H1 (cell line): ENCODE results near the gene OBSL1. TPM values are rescaled to one million over a fixed set of nuclear protein-coding genes. Genes with fewer than 3 reads are reported as not detected.

Source experiments
- BCL11A ChIP-seq, 2 experiments: IDR thresholded peaks; one replicate each; pipeline ENCODE4 v1.6.1; 2011; ENCODE audit warnings: low read depth in 2 of 2, low read length in 2 of 2, mild to moderate bottlenecking in 2 of 2
- POLR2AphosphoS5 ChIP-seq: IDR thresholded peaks from 2 replicates; pipeline ENCODE4 v1.6.1; 2011; ENCODE audit warnings: low read depth, low read length
- SIX5 ChIP-seq: IDR thresholded peaks from 2 replicates; pipeline ENCODE4 v1.6.1; 2011; ENCODE audit warnings: mild to moderate bottlenecking, low read depth, low read length
- polyA plus RNA-seq, 7 experiments: library from polyadenylated mRNA; depleted of rRNA in 3 of 7; stranded (reverse) in 5 of 7; unstranded in 2 of 7; fragments of >200 nt in 5 of 7; fragments of 200-250 nt in 2 of 7; gene quantifications; 1 replicate in 5 of 7; 2 replicates in 1 of 7; 4 replicates in 1 of 7; pipeline versions ENCODE4 v1.2.1 to v1.2.3, GENCODE V29; 2011 to 2013; ENCODE audit warnings: missing spikeins in 2 of 7, mixed read lengths in 2 of 7
- total RNA-seq: library from RNA; stranded (reverse); fragmentation: NEBNext Ultra II Directional; extraction: Animal tissue kit (Norgen Biotek cat#: 25700); gene quantifications from 2 replicates; pipeline ENCODE4 v1.2.1, GENCODE V29; 2021

Gene OBSL1
- total and polyA plus RNA-seq, 2 of the 8 experiments (the other 6 are each of a cell fraction or from before 2014, with no cell fraction given) = 116 to 127 TPM

DNA sequence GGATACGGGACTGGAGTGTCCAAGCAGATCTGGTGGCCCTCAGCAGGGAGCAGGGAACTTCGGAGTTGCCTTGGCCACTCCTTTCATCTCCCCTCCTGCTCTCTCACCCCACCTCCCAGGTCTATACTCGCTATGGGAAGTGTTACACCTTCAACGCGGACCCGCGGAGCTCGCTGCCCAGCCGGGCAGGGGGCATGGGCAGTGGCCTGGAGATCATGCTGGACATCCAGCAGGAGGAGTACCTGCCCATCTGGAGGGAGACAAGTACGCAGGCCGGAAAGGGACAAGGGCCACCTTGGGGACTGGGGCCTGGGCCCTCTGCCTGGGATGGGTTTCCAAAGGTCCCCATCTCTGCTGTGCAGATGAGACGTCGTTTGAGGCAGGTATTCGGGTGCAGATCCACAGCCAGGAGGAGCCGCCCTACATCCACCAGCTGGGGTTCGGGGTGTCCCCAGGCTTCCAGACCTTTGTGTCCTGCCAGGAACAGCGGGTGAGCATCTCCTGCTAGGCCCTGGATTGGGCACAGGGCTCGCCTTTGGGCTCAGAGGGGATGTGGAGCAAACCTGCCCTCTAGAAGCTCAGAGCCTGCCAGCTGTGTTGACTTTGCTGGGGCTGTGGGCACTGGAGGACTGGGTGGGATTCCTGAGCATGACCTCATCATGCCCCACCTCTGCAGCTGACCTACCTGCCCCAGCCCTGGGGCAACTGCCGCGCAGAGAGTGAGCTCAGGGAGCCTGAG is 39.5 kb downstream of the OBSL1 start (continued):
- TF ChIP-seq BCL11A (IDR thresholded peaks at IDR 0.05; ENCODE audit: low read depth in 2 of 2, low read length in 2 of 2) = no peak
- no peak for TF ChIP-seq SIX5
- no peak for TF ChIP-seq POLR2AphosphoS5
